Stimulated activated CD4-positive, alpha-beta T cell treated with anti-CD3 and anti-CD28 coated beads, TNF-alpha, amount 100 ng/mL, for 1 hour (primary cell): Measurements from ENCODE around the gene RBM5.
A peak's percentile ranks its signal among the peaks of the same experiment; 100 is the strongest.
"Not testable (repeated sequence)": the region's sequence is repeated elsewhere in the genome, so short reads cannot be mapped to it uniquely, and the experiment has no call there.

Experiments used
- DNase-seq, 3 donors: peaks; one replicate each; pipeline ENCODE4 v3.0.0-alpha.2; 2020; ENCODE audit warnings: low read depth in 3 of 3, low spot score in 1 of 3

Gene RBM5

DNA sequence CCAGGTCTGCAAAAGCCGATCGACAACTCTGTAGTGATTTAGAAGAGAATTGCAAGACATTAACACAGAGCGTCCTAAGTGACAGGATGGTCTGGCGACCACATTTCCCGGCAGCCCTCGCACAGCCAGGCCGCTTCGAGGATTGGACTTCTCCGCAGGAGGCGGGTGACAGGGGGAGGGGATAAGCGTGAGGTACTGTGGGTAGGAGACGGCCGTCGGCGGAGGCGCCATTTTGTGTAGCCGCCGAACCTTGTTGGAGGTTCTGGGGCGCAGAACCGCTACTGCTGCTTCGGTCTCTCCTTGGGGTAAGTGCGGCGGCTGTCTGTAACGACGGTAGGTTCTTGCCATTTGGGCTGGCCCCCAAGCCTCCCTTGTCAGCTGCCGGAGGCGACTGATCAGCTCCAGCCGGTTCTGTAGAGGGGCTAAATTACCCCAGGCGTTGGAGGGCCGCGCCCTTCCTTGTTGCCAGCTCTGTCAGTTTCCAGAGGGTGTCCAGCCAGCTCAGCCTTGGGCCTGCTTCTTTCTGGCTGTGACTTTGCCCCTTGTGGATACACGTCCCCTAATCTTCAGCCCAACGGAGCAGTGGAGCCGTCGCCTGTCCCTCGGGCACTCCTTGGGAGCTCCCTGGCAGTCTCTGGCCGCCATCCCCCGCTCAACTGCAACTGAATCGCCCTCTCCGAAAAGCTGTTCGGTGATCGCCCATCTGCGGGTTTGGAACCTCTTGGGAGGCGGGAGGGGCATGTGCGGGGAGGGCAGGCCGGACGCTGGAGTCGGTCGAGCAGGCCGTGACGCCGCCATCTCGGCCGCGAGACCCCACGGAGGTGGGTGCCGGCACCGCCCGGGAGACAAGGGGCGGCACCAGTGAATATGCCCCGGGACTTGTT is at the start of gene RBM5:
Gene RBM5 (plus strand): TSS at position 195 of the 884 bp plus-strand sequence. CDS start 1,516 bp downstream, outside the sequence.
- DNase-seq, result peak; percentile 74 to 79 (median 74)

DNA sequence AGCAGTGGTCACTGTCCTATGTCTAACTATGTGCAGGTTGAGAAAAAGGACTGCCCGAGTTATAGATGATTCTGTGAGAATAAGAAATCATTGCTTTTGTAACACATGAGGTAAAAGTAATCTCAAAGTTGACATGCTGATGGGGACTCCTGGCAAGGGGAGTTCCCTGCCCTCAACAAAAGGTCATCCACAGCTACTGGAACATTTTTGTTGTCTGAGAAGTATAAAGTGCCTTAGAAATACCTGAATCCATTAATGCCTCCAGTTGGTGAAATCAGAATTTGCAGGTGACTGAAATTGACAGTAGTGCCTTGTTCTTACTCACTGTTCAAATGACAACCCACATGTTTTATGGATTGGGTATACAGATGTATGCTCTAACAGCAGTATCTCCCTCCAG is 43.7 kb upstream of the RBM5 start:
- DNase-seq, result no peak

DNA sequence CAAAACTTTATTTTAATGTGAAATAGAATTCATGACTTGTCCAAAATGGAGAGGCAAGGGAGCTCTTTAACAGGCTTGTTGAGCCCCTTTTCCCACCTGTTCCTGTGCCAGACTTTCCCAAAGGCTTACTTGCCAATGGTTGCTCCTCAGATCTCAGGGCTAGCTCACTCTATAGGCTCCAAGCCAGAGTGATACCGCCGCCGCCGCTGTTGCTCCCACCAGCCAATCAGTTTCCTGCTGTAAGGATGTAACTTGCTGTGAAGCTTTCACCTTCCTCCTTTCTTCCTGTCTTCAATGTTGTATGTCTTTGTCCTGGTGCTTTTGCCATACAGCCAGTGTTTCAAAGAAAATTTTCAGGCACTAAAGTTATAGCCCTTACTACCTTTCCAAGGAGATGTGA is 41.3 kb upstream of the RBM5 start:
- DNase-seq, result no peak

DNA sequence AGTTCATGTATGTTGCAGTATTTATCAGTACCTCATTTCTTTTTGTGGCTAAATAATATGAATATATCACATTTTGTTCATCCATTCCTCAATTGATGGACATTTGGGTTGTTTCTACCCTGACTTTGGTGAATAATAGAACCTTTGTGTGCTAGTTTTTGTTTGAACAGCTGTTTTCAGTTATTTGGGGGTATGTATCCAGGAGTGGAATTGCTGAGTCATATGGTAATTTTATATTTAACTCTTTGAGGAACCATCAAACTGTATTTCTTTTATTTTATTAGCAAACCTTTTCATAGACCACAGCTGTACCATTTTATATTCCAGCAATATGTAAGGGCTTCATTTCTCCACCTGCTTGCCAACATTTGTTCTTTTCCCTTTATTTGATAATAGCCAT is 38.4 kb upstream of the RBM5 start:
- DNase-seq, result no peak

DNA sequence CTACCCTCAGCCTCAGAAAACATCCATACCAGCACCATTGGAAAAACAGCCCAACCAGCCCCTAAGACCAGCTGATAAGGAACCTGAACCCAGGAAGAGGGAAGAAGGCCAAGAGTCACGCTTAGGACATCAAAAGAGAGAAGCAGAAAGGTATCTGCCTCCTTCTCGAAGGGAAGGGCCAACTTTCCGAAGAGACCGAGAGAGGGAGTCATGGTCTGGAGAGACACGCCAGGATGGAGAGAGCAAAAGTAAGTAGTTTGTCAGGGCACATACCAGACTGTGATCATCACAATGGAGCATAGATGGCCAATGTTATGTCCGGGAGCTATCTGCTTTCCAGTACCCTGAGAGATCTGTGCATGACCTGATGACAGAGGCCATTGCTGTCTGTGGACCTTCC is 31.0 kb upstream of the RBM5 start:
- DNase-seq, result no peak

DNA sequence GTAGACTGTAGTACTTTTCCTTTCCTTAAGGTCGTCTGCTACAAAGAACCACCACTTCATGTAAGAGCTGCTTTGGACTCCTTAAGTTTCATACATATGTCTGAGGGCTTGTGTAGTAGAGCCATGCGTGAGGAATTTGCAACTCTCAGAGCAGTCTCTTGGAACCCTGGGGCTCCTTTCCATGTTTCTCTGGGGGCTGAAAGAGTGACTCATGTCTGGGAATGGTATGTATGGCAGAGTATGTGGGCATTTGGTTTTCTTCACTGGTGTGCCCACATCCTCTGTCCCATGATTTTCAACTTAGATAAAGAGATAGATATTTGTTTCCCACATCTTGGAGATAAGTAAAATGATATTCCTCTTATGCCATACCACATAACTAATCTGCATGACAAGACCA is 20.6 kb upstream of the RBM5 start:
- no peak for DNase-seq

DNA sequence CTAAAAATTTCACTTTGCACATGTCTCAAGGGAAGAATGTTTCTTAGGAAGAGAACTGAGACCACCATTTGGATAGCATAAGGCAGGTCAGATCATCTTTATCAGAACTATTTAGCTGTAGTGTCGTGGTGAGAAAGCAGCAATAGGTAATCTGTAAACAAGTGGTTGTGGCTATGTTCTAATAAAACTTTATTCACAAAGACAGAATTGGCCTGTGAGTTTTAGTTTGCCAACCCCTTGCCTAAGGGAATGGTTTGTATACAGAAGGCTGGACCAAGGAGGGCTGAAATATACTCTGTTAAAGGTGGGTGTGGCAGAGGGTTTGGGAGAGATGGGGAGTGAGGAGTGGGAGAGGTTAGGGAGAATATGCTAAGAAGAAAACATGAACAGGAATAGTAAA is 10.6 kb upstream of the RBM5 start:
- no peak for DNase-seq

DNA sequence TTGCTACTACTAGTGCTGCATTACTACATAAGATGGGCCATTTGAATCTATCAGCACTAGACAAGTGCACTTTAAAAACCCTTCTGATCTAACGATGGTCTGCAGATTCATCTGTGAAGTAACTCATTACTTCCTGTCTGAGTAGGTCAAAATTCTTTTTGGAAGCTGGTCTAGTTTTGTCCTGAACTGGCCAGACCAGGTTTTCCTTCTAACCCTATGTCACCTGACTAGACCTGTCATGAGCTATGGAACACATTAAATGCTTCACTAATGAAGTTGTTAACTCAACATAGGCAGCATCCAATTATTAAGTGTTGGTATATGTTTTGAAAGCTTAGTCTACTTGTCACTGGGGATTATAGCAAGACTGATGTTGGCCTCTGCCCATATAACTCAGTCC is 10.1 kb upstream of the RBM5 start:
- no peak for DNase-seq

DNA sequence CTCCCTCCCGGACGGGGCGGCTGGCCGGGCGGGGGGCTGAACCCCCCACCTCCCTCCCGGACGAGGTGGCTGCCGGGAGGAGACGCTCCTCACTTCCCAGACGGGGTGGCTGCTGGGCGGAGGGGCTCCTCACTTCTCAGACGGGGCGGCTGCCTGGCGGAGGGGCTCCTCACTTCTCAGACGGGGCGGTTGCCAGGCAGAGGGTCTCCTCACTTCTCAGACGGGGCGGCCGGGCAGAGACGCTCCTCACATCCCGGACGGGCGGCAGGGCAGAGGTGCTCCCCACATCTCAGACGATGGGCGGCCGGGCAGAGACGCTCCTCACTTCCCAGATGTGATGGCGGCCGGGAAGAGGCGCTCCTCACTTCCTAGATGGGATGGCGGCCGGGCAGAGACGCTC is 3.8 kb upstream of the RBM5 start:
- not testable (repeated sequence) for DNase-seq

DNA sequence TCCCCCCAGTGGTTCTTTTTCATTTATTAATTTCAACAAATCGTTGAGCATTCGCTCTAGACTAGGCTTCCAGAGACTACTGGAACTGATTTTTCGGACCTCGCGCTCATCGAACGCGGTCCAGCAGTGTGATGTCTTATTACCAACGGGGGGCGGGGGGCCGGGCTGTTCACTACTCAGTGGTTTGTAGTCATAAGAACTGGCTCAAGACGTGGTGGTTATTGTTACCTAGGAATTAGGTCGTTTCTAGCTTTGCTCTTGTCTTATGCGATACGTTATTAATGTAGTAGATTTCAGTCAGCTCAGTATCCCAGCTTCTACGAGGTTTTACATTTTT is 858 bp downstream of the RBM5 start:
- DNase-seq, result peak in 1 of 3 donors; percentile 9

DNA sequence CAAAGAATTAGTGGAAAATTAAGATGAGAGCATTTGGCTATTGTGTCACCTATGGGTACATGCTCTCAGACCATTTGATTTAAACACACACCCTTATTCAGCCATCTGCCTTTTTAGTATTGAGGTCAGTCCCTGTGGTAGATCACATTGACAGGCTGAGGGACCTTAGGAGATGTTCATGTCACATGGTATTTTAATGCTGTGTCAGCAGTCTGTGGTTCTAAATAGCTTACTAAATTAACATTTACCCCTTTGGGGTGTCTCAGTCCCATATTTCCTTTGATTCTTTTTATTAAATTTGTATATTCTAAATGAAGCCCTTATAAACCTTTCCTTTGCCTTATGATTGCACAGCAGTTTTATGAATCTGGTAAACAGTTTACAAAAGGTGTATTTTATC is 2.3 kb downstream of the RBM5 start:
- DNase-seq, result no peak

DNA sequence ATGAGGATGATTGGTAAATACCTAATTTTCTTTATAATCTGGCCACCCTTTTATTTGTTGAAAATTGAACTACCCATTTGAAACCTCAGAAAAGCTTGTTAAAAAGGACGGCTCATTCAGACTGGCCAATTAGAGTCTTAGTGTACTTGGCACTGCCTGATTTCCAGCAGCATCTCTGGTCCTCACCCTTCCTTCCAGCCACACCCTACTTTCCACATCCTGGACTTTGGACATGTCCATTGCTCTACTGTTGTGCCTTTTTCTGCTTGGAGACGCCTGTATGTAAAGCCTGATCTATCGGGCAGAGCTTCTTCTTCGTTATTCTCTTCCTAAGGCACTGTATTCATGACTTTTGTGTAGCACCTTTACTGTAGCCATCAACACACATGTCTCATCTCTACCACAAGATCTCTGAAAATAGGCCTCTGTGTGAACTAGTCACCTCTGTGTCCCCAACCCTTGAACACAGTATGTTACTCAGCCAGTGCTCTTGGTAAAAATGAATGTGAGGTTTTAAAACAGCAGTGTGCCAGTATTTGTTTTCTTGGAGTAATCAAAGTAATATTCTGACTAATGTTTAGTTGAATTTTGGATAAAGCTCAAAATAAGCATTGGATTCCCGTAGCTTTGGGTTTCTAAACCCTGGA is 6.8 kb downstream of the RBM5 start:
- no peak for DNase-seq

DNA sequence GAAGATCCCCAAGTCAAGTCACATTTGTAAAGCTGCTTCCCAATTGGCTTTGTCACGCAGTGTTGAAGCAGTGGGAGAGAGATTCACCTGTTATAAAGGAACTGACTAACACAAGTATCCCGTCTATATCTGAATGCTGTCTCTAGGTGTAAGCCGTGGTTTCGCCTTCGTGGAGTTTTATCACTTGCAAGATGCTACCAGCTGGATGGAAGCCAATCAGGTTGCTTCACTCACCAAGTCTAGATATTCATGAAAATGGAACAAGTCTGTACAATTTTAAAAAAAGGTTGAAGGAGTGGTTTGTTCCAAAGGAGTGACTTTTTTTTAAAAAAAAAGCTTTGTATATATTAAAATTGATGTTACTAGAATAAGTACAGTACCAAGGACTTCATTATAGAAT is 11.7 kb downstream of the RBM5 start:
- no peak for DNase-seq

DNA sequence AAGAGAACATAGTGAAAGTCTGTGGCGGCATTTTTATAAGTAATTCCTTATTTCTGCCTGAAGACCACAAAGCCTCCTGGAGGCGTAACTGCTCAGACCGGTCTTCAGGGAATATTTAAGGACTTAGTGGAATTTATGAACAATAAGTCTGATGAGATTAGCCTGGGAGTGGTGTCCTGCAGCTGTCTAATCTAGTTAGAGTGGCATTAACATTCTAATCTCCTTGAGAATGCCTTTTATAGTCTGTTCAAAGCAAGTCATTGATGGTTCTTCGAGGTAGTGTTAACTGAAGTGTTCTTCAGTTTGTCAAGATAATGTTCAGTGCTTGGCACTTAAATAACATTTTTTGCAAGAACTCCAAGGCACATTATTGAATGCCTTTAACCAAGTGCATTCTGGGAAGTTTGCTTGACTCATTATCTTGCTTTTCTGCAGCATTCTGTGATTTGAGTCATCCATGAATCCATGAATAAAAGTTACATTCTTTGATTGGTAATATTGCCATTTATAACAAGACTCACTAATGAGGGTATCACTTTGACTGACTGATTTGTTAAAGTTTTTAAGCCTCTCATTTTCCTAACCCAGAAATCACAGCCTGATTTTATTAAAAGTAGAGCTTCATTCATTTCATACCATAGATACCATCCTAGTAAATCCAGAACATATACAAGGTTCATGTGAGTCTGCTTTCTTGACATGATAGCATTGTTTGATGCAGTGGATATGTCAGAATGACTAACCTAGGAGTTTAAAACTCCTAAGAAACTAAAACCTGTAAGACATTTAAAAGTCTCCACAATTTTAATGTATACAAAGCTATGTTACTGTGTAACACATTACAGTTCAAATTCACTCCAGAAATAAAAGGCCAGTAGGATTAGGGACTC is 12.5 kb downstream of the RBM5 start:
- no peak for DNase-seq

DNA sequence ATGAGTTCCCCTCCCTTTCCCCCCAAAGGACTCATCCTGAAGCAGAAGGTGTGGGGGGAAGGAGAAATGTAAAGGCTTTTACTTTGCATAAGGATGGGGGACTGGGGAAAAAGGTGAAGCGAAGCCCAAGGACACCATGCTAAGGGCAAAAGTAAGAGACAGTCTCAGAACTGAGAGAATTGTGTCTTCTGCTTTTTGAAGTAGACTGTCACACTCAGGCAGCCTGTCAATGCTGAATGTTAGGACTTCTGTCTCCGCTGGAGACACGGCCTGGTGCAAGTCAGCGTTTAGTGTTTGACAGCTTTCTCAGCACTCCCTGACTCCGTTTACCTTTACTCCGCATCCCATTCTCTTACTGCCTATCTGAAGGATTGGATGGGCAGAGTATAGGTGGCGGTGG is 13.8 kb downstream of the RBM5 start:
- no peak for DNase-seq

DNA sequence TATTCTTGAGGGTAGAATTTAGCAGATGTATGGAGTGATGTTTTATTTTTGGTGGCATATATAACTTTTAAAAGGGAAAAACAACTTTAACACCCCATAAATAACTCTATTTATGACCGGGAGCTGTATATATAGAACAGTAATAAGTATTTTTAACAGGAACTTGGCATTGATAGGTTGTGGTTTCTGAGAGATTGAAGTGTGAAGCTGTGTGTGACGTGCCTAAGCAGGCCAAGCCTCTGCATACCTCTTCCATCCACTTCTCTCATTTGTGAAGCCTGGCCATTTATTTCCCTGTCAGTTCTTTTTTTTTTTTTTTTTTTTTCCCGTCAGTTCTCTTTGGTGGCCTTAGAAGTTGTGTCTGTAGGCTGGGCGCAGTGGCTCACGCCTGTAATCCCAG is 23.0 kb downstream of the RBM5 start:
- DNase-seq, result no peak

DNA sequence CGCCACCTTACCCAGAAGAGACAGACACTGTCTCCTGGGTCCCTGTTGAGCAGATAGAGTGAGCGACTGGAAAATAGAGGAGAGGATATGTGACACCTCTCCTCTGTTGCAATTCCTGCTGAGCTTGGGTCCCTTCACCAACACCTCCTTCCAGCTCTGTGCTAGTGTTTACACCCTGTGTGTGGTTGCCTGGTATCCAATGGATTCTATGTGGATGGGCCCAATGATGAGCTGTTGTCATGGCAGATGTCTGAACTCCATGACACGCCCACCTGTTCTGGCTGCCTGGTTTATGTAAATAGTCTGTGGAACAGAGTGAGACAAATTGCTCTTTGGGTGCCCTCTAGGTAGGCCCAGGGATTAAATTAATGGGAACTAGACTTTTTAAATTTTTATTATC is 23.7 kb downstream of the RBM5 start:
- no peak for DNase-seq

DNA sequence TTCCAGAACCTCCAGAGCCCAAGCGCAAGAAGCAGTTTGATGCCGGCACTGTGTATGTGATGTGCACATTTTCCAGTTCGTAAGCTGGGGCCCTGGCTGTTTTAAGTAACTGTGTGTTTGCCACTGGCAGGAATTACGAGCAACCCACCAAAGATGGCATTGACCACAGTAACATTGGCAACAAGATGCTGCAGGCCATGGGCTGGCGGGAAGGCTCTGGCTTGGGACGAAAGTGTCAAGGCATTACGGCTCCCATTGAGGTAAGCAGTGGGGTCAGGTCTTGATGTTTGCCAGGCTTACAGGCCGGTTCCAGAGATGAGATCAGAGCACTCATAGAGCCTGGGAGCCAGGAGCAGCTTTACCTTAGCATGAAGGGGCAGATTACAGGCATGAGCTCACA is 28.4 kb downstream of the RBM5 start:
- no peak for DNase-seq

DNA sequence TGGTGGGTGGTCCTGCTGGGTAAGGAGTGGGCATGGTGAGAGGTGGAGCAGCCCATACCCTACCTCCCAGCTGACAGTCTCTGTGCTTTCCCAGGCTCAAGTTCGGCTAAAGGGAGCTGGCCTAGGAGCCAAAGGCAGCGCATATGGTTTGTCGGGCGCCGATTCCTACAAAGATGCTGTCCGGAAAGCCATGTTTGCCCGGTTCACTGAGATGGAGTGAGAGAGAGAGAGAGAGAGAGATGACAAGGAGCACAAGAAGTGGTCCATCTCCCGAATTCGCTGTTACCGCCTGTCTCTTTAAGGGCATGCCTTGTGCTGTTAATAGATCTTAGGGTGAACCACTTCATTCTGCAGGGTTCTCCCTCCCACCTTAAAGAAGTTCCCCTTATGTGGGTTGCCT is 29.5 kb downstream of the RBM5 start:
- DNase-seq, result no peak

DNA sequence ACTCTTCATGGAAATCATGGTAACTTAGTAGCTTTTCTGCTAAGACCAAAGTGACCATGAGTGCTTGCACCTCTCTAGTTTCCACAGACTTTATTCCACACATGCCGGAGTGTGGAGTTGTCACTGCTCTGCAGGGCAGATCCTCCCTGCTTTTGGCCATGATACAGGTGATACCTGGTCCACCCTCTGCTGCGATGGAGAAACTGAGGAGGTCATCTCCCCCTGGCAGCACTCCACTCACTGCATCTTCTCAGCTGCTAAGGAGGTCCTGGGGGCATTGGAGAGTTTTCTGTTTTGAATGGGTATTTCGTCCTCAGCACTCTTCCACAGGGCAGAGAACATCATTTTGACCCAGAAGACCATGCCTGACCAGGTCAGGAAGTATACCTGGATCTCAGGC is 31.1 kb downstream of the RBM5 start:
- no peak for DNase-seq

DNA sequence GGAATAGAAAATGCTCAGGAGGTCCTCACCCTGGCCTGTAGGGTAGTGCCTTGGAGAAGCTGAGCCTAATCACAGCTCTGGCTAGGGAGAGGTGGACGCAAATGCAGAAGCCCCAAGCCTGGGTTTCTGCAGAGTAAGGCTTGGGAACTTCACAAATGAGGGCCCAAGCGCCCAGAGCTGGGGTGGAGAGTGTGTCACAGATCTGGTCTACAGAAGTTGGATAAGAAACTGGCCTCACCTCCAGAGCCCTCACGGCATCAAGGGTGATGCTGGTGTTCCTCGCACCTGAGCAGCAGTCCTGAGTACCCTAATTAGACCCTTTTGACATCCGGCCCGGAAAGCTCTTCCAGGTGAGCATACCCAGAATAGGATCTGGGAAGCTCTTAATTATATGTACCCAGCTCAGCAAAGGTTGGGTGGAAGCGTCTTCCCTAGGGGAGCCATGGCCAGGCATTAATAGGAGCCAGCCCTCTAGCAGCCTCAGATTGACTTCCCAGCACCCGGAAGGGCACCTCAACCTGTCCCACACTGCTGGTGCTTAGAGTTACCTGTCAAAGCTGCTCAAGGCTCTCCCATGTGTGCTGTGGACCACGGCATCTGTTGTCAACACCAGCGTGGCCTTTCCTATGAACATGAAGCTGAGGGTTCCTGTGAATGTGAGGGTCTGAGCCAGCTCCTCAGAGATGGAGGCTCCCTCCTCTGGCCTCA is 31.8 kb downstream of the RBM5 start:
- no peak for DNase-seq
